ENCODE measurements around the gene ZBTB16. TPM values are rescaled to one million over a fixed set of nuclear protein-coding genes. Genes with fewer than 3 reads are reported as not detected.

Gene ZBTB16
- total and polyA plus RNA-seq, 2 experiments from 2014 or later, result 0.29 to 1.4 TPM

DNA sequence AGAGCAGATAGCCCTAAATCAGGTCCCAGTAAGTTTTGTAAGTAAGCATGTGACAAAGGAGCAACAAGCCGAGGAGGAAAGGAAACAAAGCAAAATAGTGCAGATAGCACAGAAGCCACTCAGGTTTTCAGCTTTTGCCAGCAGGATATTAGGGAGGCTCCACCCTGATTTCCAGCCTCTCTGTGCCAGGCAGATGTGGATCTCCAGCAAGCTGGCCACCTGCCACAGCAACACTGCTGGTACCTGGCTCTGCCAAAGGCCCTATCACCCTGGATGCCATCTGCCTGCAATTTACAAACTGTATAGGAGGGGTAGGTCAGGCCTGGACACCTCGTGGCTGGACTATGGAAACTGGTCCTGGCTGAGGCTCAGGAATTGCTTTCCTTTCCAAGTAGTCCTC lies 224.5 kb downstream of the ZBTB16 start:
- no peak overlapping the region for H3K4me2 ChIP-seq
- no peaks in the 10 kb centered on the region for H3K36me3 ChIP-seq (ENCODE audit: insufficient read depth)
- TF ChIP-seq CREB1 (CRISPR knock-in tag; IDR thresholded peaks at IDR 0.05; ENCODE audit: low read depth), result no peak
- TF ChIP-seq EZH2 (IDR thresholded peaks at IDR 0.05; ENCODE audit: low read depth, unreplicated experiment), result no peak
- no peak for TF ChIP-seq ZNF331 (CRISPR knock-in tag; IDR thresholded peaks at IDR 0.05; ENCODE audit: low read depth)
- no peaks in the 10 kb centered on the region for H3F3A ChIP-seq (replicated peaks; ENCODE audit: low read depth)
- H3K36me3 Mint-ChIP-seq (ENCODE audit: low read depth), result no peaks in the 10 kb centered on the region; the same call in 2 of the 3 replicates
- H3K9me3 Mint-ChIP-seq, result no peaks in the 10 kb centered on the region
- H3K27ac Mint-ChIP-seq, result no peak overlapping the region
- peaks cover 6% of the 10 kb centered on the region for H3K27me3 Mint-ChIP-seq (ENCODE audit: insufficient read depth, low read depth, poor library complexity)
- no peaks in the 10 kb centered on the region for H3K4me1 ChIP-seq (ENCODE audit: insufficient read depth)
- DNase-seq (ENCODE audit: low spot score) (no peak), ATAC-seq (no peak)
- H3K4me3 ChIP-seq, result no peak overlapping the region
- H3K27me3 ChIP-seq (ENCODE audit: insufficient read depth), result no peaks in the 10 kb centered on the region
- peaks cover 5% of the 10 kb centered on the region; the same call in 1 of the 3 replicates for H3K4me1 Mint-ChIP-seq
- no peak overlapping the region for H2AFZ ChIP-seq
- H3K9me2 ChIP-seq (ENCODE audit: insufficient read depth), result no peaks in the 10 kb centered on the region
- H3K79me2 ChIP-seq (replicated peaks; ENCODE audit: insufficient read depth), result no peaks in the 10 kb centered on the region
- H4K20me1 ChIP-seq (replicated peaks; ENCODE audit: insufficient read depth), result no peaks in the 10 kb centered on the region
- H3K27ac ChIP-seq (ENCODE audit: low read depth), result no peak overlapping the region
- no peak overlapping the region for H3K4me3 Mint-ChIP-seq

DNA sequence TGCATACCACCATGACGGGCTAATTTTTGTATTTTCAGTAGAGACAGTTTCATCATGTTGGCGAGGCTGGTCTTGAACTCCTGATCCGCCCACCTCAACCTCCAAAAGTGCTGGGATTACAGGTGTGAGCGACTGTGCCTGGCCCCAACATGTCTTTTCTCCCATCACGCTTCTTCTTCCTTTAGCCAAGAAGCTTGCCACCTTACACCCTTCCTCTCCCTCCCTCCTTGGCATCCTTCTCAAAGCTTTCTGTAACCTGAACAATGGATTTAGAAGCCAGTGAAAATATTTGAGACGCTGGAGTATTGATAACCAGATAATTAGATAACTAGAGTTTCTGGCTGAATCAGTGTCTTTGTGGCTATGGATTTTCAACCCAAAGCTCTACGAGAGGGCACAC lies 225.4 kb downstream of the ZBTB16 start:
- Mint-ChIP-seq H3K9me3 (no peaks in the 10 kb centered on the region), H3K4me1 (peaks cover 11% of the 10 kb centered on the region; the same call in 2 of the 3 replicates), H3K4me3 (no peak overlapping the region), H3K27ac (no peak overlapping the region), H3K27me3 (ENCODE audit: insufficient read depth, low read depth, poor library complexity) (peaks cover 6% of the 10 kb centered on the region), H3K36me3 (ENCODE audit: low read depth) (no peaks in the 10 kb centered on the region; the same call in 2 of the 3 replicates)
- Histone ChIP-seq H3K36me3 (ENCODE audit: insufficient read depth) (no peaks in the 10 kb centered on the region), H3K4me2 (no peak overlapping the region), H3K27ac (ENCODE audit: low read depth) (no peak overlapping the region), H3K4me3 (no peak overlapping the region), H3K79me2 (replicated peaks; ENCODE audit: insufficient read depth) (no peaks in the 10 kb centered on the region), H3F3A (replicated peaks; ENCODE audit: low read depth) (no peaks in the 10 kb centered on the region), H2AFZ (peak overlapping the region; percentile 68; the same call in 1 of the 2 replicates), H3K9me2 (ENCODE audit: insufficient read depth) (no peaks in the 10 kb centered on the region), H3K27me3 (ENCODE audit: insufficient read depth) (no peaks in the 10 kb centered on the region), H4K20me1 (replicated peaks; ENCODE audit: insufficient read depth) (no peaks in the 10 kb centered on the region), H3K4me1 (ENCODE audit: insufficient read depth) (0 out of 2 replicates have a peak, but pooled peaks cover 6% of the 10 kb centered on the region)
- TF ChIP-seq, protein P1, sequence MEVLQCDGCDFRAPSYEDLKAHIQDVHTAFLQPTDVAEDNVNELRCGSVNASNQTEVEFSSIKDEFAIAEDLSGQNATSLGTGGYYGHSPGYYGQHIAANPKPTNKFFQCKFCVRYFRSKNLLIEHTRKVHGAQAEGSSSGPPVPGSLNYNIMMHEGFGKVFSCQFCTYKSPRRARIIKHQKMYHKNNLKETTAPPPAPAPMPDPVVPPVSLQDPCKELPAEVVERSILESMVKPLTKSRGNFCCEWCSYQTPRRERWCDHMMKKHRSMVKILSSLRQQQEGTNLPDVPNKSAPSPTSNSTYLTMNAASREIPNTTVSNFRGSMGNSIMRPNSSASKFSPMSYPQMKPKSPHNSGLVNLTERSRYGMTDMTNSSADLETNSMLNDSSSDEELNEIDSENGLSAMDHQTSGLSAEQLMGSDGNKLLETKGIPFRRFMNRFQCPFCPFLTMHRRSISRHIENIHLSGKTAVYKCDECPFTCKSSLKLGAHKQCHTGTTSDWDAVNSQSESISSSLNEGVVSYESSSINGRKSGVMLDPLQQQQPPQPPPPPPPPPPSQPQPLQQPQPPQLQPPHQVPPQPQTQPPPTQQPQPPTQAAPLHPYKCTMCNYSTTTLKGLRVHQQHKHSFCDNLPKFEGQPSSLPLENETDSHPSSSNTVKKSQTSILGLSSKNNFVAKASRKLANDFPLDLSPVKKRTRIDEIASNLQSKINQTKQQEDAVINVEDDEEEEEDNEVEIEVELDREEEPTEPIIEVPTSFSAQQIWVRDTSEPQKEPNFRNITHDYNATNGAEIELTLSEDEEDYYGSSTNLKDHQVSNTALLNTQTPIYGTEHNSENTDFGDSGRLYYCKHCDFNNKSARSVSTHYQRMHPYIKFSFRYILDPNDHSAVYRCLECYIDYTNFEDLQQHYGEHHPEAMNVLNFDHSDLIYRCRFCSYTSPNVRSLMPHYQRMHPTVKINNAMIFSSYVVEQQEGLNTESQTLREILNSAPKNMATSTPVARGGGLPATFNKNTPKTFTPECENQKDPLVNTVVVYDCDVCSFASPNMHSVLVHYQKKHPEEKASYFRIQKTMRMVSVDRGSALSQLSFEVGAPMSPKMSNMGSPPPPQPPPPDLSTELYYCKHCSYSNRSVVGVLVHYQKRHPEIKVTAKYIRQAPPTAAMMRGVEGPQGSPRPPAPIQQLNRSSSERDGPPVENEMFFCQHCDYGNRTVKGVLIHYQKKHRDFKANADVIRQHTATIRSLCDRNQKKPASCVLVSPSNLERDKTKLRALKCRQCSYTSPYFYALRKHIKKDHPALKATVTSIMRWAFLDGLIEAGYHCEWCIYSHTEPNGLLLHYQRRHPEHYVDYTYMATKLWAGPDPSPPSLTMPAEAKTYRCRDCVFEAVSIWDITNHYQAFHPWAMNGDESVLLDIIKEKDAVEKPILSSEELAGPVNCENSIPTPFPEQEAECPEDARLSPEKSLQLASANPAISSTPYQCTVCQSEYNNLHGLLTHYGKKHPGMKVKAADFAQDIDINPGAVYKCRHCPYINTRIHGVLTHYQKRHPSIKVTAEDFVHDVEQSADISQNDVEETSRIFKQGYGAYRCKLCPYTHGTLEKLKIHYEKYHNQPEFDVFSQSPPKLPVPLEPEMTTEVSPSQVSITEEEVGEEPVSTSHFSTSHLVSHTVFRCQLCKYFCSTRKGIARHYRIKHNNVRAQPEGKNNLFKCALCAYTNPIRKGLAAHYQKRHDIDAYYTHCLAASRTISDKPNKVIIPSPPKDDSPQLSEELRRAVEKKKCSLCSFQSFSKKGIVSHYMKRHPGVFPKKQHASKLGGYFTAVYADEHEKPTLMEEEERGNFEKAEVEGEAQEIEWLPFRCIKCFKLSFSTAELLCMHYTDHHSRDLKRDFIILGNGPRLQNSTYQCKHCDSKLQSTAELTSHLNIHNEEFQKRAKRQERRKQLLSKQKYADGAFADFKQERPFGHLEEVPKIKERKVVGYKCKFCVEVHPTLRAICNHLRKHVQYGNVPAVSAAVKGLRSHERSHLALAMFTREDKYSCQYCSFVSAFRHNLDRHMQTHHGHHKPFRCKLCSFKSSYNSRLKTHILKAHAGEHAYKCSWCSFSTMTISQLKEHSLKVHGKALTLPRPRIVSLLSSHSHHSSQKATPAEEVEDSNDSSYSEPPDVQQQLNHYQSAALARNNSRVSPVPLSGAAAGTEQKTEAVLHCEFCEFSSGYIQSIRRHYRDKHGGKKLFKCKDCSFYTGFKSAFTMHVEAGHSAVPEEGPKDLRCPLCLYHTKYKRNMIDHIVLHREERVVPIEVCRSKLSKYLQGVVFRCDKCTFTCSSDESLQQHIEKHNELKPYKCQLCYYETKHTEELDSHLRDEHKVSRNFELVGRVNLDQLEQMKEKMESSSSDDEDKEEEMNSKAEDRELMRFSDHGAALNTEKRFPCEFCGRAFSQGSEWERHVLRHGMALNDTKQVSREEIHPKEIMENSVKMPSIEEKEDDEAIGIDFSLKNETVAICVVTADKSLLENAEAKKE (CRISPR knock-in tag; IDR thresholded peaks at IDR 0.05), result no peak
- TF ChIP-seq CREB1 (CRISPR knock-in tag; IDR thresholded peaks at IDR 0.05; ENCODE audit: low read depth), result no peak
- no peak for TF ChIP-seq EZH2phosphoT487 (IDR thresholded peaks at IDR 0.05; ENCODE audit: unreplicated experiment)
- TF ChIP-seq ZNF114 (CRISPR knock-in tag; IDR thresholded peaks at IDR 0.05), result no peak
- no peak for TF ChIP-seq NANOG (IDR thresholded peaks at IDR 0.05; ENCODE audit: borderline replicate concordance)
- TF ChIP-seq, protein P2, sequence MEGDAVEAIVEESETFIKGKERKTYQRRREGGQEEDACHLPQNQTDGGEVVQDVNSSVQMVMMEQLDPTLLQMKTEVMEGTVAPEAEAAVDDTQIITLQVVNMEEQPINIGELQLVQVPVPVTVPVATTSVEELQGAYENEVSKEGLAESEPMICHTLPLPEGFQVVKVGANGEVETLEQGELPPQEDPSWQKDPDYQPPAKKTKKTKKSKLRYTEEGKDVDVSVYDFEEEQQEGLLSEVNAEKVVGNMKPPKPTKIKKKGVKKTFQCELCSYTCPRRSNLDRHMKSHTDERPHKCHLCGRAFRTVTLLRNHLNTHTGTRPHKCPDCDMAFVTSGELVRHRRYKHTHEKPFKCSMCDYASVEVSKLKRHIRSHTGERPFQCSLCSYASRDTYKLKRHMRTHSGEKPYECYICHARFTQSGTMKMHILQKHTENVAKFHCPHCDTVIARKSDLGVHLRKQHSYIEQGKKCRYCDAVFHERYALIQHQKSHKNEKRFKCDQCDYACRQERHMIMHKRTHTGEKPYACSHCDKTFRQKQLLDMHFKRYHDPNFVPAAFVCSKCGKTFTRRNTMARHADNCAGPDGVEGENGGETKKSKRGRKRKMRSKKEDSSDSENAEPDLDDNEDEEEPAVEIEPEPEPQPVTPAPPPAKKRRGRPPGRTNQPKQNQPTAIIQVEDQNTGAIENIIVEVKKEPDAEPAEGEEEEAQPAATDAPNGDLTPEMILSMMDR (conservative IDR thresholded peaks at IDR 0.05; ENCODE audit: low read depth in 2 of 2), result no peak
- DNase-seq (ENCODE audit: low spot score), result no peak
- no peak for ATAC-seq

Data from GM23338 (cell line).